ENCODE results near the gene ATP1B1. TPM values are rescaled to one million over a fixed set of nuclear protein-coding genes. Genes with fewer than 3 reads are reported as not detected.

The ATP1B1 gene
- total RNA-seq, 8 experiments from 2014 or later: 4.6 to 271 (median 153) TPM

DNA sequence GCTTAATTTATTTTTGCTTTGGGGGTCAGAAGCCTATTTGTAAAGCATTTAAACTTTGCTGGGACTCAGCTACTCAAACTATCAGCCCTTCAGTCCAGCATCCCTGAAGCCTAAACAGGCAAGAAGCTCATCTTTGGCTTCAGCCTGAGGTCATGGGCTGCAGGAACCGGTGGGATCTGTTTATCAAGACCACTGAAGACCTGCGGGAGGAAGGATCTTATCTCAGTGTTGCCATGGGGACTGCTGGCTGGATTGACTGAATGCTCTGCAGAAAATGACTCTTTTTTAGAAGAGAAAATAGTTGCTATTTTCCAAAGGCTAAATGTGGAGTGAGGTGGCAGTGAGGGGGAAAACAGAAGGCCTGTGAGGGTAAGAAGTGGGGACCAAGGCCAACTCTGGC lies 20.6 kb upstream of the ATP1B1 start:
- in situ Hi-C loops (cut with MboI; ENCODE audit: low pct_unique_long_range_greater_than_20kb in 2 of 9, low sequenced_read_pairs in 9 of 9, unreplicated experiment in 9 of 9): no loop called here
- WGBS, 10 experiments: 50 to 100% (median 84%) methylated on average over 1 to 2 of the region's 2 CpGs; no CpG with 5 or more reads in 5 of the 10 experiments
- no peak overlapping the region for H3K27ac ChIP-seq

DNA sequence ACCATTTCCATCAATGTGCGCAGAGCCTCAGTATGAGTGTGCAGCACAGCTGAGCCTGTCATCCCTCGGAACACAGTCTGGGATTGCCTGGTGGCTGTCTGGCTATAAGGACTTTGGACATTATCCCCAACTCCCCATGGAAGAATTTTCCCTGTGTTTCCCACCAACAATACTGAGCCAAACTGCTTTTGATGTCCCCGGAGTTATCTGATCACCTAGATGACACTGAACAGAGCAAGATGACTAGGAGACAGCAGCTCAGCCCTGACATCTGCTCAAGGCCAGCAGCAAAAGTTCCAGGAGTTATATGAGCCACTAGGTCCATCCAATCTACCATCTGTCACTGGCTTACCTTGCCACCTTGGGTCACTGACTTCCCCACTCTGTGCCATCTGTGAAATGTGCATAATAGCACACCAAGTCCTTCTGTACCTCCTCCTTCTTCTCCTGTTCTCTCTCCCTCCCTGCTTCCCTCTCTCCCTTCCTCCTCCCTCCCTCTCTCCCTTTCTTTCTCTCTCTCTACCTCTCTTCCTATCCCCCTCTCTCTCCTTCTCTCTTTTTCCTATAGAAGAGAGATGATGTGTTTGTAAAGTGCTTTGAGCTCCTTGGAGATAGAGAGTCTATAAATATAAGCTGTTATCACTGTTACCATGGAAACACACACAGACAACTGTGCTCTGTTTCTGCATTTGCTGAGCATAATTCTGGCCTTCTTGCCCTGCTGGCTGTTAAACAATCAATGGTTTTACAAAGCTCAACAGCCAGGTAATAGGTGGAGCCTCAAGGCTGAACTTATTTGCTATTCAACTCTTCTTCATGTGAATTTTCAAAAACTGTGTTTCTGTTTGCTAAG lies 19.7 kb upstream of the ATP1B1 start:
- no peak overlapping the region for H3K4me3 ChIP-seq
- H3K27ac ChIP-seq: no peak overlapping the region
- H3K4me1 ChIP-seq (replicated peaks in 1 of 2): peaks cover 15 to 25% of the 10 kb centered on the region in 2 donors
- in situ Hi-C loops (cut with MboI; ENCODE audit: low pct_unique_long_range_greater_than_20kb in 2 of 9, low sequenced_read_pairs in 9 of 9, unreplicated experiment in 9 of 9): no loop called here
- 50 to 100% (median 98%) methylated on average over 1 to 3 of the region's 3 CpGs; no CpG with 5 or more reads in 4 of the 10 experiments for WGBS, 10 experiments
- peak; percentile 76 to 96 (median 92) for ATAC-seq (replicated peaks in 6 of 8)

More for the DNA sequence above, 20.6 kb upstream of the ATP1B1 start:
- no peak for ATAC-seq (replicated peaks in 6 of 8)
- H3K4me1 ChIP-seq (replicated peaks in 1 of 2): peaks cover 15 to 25% of the 10 kb centered on the region in 2 donors
- H3K4me3 ChIP-seq: no peak overlapping the region

DNA sequence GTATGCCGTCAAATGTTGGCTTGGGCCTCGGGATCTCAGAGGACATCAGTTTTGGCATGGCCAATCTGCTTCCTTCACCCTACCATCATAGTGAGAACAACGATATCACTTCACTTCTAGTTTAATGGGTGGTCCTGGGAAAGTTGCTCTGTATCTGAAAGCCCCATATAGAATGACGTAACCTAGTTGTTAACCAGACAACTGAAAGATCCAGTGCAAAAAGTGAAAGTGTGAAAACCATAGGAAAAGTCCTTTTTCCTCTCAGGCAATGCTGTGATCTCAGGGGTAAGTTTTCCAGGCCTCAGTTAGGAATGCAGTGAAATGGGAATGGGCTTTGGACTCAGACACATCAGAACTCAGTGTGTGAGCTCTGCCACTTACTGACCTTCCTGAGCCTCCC lies 18.6 kb upstream of the ATP1B1 start:
- WGBS, 10 experiments: 74 to 100% (median 90%) methylated on average over 2 to 4 of the region's 4 CpGs; no CpG with 5 or more reads in 2 of the 10 experiments
- Histone ChIP-seq H3K4me3 (no peak overlapping the region), H3K4me1 (replicated peaks in 1 of 2) (peaks cover 15 to 25% of the 10 kb centered on the region in 2 donors), H3K27ac (no peak overlapping the region)
- in situ Hi-C loops (cut with MboI; ENCODE audit: low pct_unique_long_range_greater_than_20kb in 2 of 9, low sequenced_read_pairs in 9 of 9, unreplicated experiment in 9 of 9): no loop called here
- no peak for ATAC-seq (replicated peaks in 6 of 8)

GRCh38 chr1:169089776-169090175 lies 16.7 kb upstream of the ATP1B1 start:
- 50 to 100% (median 75%) methylated on average over 1 to 2 of the region's 2 CpGs for WGBS, 10 experiments
- in situ Hi-C loops (cut with MboI; ENCODE audit: low pct_unique_long_range_greater_than_20kb in 2 of 9, low sequenced_read_pairs in 9 of 9, unreplicated experiment in 9 of 9): no loop called here
- H3K27ac ChIP-seq: no peak overlapping the region
- no peak for ATAC-seq (replicated peaks in 6 of 8)
- peaks cover 15 to 25% of the 10 kb centered on the region in 2 donors for H3K4me1 ChIP-seq (replicated peaks in 1 of 2)
- no peak overlapping the region for H3K4me3 ChIP-seq

DNA sequence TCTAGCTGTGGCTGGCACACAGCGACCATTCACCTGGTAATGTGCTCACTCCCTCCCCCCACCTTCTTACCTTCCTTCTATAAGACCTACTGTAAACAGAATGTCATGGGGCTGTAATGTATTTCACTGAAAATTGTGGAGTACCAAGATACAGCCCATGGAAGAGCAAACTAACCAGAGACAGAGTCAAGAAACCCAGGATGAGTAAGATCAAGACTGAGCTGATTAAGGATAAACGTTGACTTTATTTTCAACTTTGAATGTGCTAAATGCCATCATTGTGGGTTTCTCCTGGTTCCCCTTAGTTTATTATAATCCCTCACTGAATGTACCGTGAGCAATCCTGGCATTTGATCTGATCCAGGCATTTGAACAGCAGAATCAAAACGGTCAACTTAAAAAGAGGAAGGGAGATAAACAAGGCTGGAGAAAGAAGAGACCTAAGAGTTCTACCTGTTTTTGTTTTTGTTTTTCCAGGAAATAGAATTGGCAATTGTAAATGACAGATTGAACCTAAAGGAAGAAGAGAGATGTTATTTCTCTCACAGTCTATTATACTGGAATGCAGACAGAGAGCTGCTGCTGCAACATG lies 16.1 kb upstream of the ATP1B1 start:
- no peak for ATAC-seq (replicated peaks in 6 of 8)
- WGBS, 10 experiments: 65 to 100% (median 86%) methylated on average over 2 to 4 of the region's 4 CpGs
- no peak overlapping the region for H3K27ac ChIP-seq
- in situ Hi-C loops (cut with MboI; ENCODE audit: low pct_unique_long_range_greater_than_20kb in 2 of 9, low sequenced_read_pairs in 9 of 9, unreplicated experiment in 9 of 9): no loop called here
- no peak overlapping the region for H3K4me3 ChIP-seq
- H3K4me1 ChIP-seq (replicated peaks in 1 of 2): peaks cover 15 to 25% of the 10 kb centered on the region in 2 donors

DNA sequence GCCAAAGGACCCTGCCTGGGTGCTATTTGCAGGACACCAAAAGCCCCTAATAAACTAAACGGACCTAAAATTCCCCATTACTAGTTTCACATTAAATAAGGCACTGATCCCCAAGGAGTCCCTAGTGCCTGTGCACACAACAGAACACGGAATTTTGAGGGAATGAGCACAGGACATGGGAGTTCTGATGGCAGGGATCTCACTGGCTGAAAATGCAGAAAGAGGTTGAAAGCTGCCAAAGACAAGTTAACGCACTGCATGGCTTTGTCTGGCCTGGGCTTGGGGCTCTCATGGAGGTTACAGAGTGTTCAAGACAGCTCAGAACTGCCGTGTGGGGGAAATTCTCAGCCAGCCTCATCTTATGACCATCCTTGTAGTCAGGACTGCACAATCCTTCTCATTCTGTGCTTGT lies 15.6 kb upstream of the ATP1B1 start:
- ATAC-seq (replicated peaks in 6 of 8): no peak
- H3K4me3 ChIP-seq: no peak overlapping the region
- no peak overlapping the region for H3K27ac ChIP-seq
- peaks cover 15 to 25% of the 10 kb centered on the region in 2 donors for H3K4me1 ChIP-seq (replicated peaks in 1 of 2)
- 57 to 100% (median 78%) methylated on average over 1 to 4 of the region's 4 CpGs; no CpG with 5 or more reads in 4 of the 10 experiments for WGBS, 10 experiments
- in situ Hi-C loops (cut with MboI; ENCODE audit: low pct_unique_long_range_greater_than_20kb in 2 of 9, low sequenced_read_pairs in 9 of 9, unreplicated experiment in 9 of 9): no loop called here

DNA sequence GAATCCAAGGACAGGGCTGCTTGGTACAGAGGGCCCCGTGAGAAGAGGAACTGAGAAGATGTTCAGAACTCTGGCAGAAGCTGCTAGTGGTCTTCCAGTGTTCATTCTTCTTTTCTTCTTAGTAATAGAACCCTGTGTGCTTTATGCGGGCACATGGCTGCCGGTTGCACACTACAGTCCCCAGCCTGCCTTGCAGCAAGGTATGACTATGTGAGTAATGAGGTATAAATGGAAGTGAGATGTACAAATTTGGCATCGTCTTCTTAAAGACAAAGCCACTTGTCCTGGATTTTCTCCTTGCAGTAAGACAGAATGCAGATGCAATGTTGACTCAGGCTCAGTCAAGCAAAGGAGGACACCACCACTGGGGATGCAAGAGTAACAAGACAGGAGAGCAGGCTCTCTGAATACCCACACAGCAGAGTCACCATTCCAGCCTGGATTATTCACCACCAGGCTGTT lies 15.0 kb upstream of the ATP1B1 start:
- ATAC-seq (replicated peaks in 6 of 8): peak in 2 of 8 experiments; percentile 11 to 18
- Histone ChIP-seq H3K4me1 (replicated peaks in 1 of 2) (peaks cover 14 to 23% of the 10 kb centered on the region in 2 donors), H3K27ac (no peak overlapping the region), H3K4me3 (no peak overlapping the region)
- in situ Hi-C loops (cut with MboI; ENCODE audit: low pct_unique_long_range_greater_than_20kb in 2 of 9, low sequenced_read_pairs in 9 of 9, unreplicated experiment in 9 of 9): no loop called here
- 41 to 100% (median 93%) methylated on average over 2 to 4 of the region's 4 CpGs; no CpG with 5 or more reads in 1 of the 10 experiments for WGBS, 10 experiments

DNA sequence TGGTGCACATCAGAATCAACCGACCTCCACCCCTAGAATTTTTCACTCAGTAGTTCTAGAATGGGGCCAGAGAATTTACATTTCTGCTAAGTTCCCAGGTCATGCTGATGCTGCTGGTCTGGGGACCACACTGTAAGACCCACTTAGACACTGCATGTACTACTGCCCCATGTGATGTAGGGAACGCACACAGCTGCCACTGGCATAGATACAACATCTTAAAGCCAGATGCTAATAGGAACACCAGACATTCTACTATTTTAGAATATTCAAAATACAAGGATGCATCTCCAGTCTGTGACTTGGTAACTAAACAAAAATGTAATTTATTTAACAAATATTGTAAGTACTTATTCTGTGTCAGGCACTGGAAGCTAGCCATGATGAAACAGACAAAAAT lies 14.1 kb upstream of the ATP1B1 start:
- WGBS, 10 experiments: 17 to 100% (median 94%) methylated on average over 1 to 2 of the region's 2 CpGs; no CpG with 5 or more reads in 3 of the 10 experiments
- ATAC-seq (replicated peaks in 6 of 8): peak in 3 of 8 experiments; percentile 43 to 81 (median 57)
- no peak overlapping the region for H3K27ac ChIP-seq

DNA sequence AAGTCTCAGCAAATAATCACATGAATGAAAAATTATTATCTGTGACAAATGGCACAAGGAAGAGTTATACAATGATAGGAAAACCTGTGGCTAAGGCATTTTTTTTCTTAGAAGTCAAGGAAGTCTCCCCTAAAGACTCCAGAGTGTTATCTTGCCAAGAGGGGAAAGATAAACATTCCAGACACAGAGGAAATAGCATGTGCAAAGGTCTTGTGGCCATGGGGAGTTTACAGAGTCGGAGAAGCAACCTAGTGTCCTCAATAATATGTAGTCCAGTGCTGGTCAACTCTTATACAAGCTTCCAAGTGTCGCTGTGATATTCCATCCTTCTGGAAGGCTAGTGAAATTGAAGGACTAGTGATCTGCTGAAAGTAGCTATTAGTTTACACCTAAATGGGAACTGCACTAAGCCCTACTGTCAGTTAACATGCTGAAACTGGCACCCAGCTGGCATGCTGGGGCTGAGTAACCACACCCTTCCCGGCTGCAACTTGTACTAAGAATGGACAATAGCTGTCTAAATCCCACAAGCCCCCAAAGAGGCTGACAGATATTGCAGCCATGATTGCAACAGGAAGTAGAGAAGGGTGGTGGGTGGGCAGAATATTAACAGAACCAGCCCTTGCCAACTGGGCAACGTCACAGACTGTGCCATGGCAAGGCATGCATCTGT lies 11.5 kb upstream of the ATP1B1 start:
- 43 to 100% (median 94%) methylated on average over 1 to 4 of the region's 4 CpGs for WGBS, 10 experiments
- ATAC-seq (replicated peaks in 6 of 8): no peak

More for the DNA sequence above, 14.1 kb upstream of the ATP1B1 start:
- in situ Hi-C loops (cut with MboI; ENCODE audit: low pct_unique_long_range_greater_than_20kb in 2 of 9, low sequenced_read_pairs in 9 of 9, unreplicated experiment in 9 of 9): no loop called here
- H3K4me3 ChIP-seq: no peak overlapping the region
- H3K4me1 ChIP-seq (replicated peaks in 1 of 2): peaks cover 5 to 14% of the 10 kb centered on the region in 2 donors

DNA sequence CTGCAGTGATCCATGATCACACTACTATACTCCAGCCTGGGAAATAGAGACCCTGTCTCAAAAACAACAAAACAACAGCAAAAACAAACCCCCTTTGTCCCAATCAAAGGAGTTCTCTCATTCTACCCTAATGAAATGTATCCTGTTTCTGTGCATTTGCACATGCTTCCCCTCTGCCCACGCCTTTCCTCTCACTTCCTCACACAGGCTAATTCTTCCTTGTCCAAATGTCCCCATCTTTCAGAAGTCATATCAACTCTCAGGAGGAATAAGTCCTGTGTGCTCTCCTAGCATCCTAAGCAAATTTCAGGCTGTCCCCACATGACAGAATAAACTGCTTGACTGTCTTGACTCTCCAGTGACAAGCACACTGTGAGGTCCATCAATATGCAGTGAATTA lies 8.1 kb upstream of the ATP1B1 start:
- peaks cover 8 to 19% of the 10 kb centered on the region in 2 donors for H3K4me1 ChIP-seq (replicated peaks in 1 of 2)
- in situ Hi-C loops (cut with MboI; ENCODE audit: low pct_unique_long_range_greater_than_20kb in 2 of 9, low sequenced_read_pairs in 9 of 9, unreplicated experiment in 9 of 9): no loop called here
- WGBS, 10 experiments: 67 to 100% (median 86%) methylated on average over 1 of the region's 1 CpG; no CpG with 5 or more reads in 3 of the 10 experiments
- ATAC-seq (replicated peaks in 6 of 8): peak in 1 of 8 experiments; percentile 18
- no peak overlapping the region for H3K4me3 ChIP-seq
- H3K27ac ChIP-seq: no peak overlapping the region

More for the DNA sequence above, 11.5 kb upstream of the ATP1B1 start:
- Histone ChIP-seq H3K4me1 (replicated peaks in 1 of 2) (peaks cover 0 to 5% of the 10 kb centered on the region in 2 donors), H3K4me3 (no peak overlapping the region), H3K27ac (no peak overlapping the region)
- in situ Hi-C loops (cut with MboI; ENCODE audit: low pct_unique_long_range_greater_than_20kb in 2 of 9, low sequenced_read_pairs in 9 of 9, unreplicated experiment in 9 of 9): no loop called here

DNA sequence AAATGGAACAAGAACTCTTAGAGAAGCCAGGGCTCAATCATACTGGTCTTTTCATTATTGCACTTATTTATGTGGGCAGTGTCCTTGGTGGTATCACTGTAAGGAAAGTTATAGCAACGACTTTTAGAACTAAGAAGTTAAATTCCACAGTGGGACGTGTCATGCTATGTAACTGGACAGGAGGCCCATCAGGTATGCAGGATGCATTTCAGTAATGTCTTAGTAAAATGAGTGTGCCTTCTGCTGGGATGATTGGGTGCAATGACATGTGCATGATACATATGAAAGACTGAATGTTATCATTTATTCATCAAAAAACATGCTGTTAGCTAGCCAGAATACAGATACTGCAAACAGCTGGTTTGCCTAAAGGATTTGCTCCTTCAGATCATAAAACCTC lies 6.9 kb upstream of the ATP1B1 start:
- H3K4me1 ChIP-seq (replicated peaks in 1 of 2): peaks cover 8 to 22% of the 10 kb centered on the region in 2 donors
- peak in 1 of 8 experiments; percentile 30 for ATAC-seq (replicated peaks in 6 of 8)
- H3K27ac ChIP-seq: no peak overlapping the region
- no peak overlapping the region for H3K4me3 ChIP-seq
- 33 to 100% (median 84%) methylated on average over 1 to 2 of the region's 2 CpGs; no CpG with 5 or more reads in 1 of the 10 experiments for WGBS, 10 experiments
- in situ Hi-C loops (cut with MboI; ENCODE audit: low pct_unique_long_range_greater_than_20kb in 2 of 9, low sequenced_read_pairs in 9 of 9, unreplicated experiment in 9 of 9): no loop called here

DNA sequence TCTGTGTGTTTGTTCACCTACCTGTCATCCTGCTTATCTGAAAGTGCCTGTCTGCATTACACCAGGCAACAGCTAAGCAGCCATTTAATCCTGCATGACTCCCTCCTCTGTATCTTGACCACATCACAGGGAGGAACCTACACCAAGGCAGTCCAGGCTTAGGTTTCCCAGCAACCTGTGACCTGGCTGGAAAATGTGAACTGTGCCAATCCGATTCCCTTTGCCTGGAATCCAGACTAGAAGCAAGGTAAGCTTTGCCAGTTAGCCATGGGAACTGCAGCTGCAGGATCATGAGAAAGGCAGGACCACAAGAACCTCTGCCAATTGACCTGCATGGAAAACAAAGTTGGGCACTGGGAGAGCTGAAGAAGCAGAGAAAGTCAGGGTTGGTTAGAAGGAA lies 6.3 kb upstream of the ATP1B1 start:
- Histone ChIP-seq H3K4me3 (no peak overlapping the region), H3K27ac (no peak overlapping the region), H3K4me1 (replicated peaks in 1 of 2) (peaks cover 13 to 28% of the 10 kb centered on the region in 2 donors)
- 0 to 83% (median 60%) methylated on average over 1 of the region's 1 CpG; no CpG with 5 or more reads in 1 of the 10 experiments for WGBS, 10 experiments
- peak in 1 of 8 experiments; percentile 20 for ATAC-seq (replicated peaks in 6 of 8)
- in situ Hi-C loops (cut with MboI; ENCODE audit: low pct_unique_long_range_greater_than_20kb in 2 of 9, low sequenced_read_pairs in 9 of 9, unreplicated experiment in 9 of 9): loop anchor here in 5 of 9 experiments (25.0 kb wide), 3 partner anchors 237 to 663 kb away; no protein-coding TSS in a partner anchor

Data from motor neuron (in vitro differentiated cells).